GM19438 (cell line): ENCODE measurements around the gene MXRA7.
A peak's percentile ranks its signal among the peaks of the same experiment; 100 is the strongest.
"Not testable (repeated sequence)": the region's sequence is repeated elsewhere in the genome, so short reads cannot be mapped to it uniquely, and the experiment has no call there.

ENCODE experiments used
- ATAC-seq: cut with Tn5 transposase; IDR thresholded peaks from one replicate; pipeline ENCODE4 v1.9.1; 2021; ENCODE audit warnings: low read depth; ENCODE audit not compliant: unreplicated experiment

MXRA7 gene

DNA sequence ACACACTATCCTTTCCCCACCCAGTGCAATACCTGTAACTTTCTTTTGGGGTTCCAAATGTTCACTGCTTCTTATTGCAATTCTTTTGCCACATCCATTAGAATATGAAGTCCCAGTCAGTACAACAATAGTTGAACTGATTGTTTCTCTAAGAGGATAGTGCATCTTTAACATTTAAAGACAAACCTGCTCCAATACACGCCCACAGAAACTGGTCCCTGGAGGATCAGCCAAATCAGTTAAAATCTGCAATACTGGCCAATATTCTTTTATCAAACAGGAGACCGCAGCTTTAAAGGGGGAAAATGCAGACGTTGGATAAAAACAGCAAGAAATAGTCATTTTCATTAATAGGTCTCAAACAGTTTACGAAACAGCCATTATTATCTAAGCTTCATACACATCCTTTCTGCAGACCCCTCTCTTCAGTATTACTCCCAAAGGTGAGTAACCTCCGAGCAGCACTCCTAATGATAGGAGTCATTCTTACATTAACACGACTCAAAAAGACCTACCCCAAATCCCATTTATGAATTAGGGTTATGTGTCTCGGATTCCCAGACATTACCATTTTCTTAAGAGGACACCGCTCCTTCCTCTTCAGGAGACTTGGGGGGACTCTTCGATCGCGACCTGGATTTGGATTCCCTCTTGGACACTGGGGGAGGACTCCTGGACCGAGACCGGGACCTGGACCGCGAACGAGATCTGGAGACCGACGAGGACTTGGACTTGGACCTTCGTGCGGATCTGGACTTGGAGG is 25.0 kb upstream of the MXRA7 start:
- no peak for ATAC-seq

DNA sequence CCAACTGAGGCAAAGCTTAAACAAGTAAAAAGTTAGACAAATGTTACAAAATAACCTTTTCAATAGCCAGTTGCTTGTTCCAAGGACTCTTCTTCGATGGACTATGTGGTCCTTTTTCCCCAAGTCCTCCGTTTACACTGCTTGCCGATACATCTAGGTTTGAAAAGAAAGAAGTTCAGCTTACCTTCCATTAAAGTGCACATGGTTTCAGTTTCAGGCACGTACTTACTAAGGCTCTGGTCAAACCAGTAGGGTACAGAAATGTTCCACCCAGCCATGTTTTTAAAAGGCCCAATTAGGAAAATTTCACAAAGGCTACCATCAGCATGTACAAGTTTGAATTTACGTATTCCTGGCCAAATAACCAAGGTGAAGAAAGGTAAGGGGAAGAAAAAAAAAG is 24.2 kb upstream of the MXRA7 start:
- ATAC-seq: no peak

DNA sequence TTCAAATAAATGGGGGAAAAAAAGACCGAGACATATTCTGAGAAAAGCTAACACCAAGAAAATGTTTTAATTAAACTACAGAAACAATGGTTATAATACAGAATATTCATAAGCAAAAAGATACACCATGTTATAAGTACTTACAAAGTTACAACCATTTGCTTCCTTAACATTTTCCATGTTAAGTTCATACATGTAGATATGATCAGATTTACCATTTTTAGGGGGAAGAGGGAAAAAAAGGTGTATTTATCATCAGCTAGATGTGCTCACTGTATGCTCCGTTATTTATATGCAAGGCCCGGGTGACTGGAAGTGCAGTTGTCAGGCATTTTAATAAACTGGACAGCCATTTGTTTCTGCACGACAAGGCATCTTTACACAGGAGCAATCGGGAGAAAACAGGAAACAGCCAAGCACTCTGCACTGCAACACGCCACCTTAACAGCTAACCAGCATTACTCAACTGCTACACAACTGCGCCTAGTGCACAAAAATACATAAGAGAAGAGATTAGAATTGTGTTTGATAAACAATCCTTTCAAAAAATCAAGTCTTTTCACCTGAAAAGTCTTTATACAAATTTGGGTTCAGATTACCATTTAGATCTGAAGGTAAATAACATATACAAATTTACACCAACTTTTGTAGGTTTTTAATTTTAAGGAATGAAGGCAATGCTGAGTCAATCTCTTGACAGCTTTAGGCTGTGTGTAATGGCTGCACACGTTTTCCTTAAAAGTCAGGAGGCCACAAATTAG is 23.5 kb upstream of the MXRA7 start:
- ATAC-seq: no peak

DNA sequence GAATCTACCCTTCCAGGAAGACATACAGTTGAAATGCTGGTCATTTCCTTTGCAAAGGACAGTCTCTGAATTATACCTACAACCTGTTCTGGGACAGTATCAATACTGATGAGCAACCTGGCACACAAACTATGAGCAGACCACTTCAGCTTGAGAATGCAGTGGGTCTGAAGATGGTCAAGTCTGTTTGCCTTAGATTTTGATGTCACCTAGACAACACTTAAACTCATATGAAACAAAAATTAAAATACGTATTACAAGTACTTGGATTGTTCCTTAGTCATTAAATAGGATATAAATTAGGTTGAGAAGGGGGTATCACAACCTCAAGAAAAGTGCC is 22.8 kb upstream of the MXRA7 start:
- no peak for ATAC-seq

DNA sequence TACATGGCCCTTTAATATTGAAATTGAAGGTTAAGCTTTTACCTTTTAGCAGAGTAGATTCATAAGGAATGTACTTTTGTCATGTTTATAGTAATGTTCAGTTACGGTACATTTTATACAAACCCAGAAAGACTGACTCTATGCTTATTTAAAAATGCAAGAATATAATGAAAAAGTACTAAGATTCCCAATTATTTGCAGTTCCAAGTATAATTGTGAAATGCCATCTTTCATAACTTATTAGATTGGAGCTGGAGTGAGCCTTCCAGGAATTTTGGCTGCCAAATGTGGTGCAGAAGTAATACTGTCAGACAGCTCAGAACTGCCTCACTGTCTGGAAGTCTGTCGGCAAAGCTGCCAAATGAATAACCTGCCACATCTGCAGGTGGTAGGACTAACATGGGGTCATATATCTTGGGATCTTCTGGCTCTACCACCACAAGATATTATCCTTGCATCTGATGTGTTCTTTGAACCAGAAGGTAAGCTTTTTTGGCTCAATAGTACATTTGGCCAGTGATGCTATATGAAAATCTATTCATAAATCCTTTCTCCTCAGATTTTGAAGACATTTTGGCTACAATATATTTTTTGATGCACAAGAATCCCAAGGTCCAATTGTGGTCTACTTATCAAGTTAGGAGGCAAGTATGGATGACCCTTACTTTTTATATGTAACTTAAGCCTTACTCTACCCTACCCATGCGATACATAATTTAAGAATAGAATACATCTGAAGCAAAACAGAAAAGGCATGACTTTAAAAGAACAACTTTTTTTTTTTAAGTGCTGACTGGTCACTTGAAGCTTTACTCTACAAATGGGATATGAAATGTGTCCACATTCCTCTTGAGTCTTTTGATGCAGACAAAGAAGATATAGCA is 22.2 kb upstream of the MXRA7 start:
- no peak for ATAC-seq

DNA sequence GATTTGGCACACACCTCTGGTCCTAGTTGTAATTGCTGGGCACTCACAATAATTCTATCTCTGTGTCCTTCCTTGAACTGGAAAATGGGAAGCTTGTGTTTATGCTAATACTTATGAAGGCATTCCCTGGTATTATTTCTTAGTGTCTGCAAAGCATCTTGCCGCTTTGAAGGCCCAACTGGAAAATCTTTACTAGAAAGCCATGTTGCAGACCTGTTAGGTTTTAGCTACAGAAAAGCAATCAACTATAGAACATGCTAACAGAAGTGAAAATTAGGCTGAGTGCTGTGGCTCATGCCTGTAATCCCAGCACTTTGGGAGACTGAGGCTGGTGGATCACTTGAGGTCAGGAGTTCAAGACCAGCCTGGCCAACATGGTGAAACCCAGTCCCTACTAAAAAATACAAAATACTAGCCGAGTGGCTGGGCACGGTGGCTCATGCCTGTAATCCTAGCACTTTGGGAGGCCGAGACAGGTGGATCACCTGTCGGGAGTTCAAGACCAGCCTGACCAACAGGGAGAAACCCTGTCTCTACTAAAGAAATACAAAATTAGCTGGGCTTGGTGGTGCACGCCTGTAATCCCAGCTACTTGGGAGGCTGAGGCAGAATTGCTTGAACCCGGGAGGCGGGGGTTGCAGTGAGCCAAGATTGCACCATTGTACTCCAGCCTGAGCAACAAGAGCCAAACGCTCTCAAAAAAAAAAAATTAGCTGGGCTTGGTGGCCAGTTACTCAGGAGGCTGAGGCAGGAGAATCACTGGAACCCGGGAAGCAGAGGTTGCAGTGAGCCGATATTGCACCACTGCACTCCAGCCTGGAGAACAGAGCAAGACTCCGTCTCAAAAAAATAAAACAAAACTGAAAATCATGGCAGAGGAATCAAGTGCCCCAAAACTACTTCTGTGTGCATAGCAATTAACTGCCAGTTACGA is 21.3 kb upstream of the MXRA7 start:
- not testable (repeated sequence) for ATAC-seq

DNA sequence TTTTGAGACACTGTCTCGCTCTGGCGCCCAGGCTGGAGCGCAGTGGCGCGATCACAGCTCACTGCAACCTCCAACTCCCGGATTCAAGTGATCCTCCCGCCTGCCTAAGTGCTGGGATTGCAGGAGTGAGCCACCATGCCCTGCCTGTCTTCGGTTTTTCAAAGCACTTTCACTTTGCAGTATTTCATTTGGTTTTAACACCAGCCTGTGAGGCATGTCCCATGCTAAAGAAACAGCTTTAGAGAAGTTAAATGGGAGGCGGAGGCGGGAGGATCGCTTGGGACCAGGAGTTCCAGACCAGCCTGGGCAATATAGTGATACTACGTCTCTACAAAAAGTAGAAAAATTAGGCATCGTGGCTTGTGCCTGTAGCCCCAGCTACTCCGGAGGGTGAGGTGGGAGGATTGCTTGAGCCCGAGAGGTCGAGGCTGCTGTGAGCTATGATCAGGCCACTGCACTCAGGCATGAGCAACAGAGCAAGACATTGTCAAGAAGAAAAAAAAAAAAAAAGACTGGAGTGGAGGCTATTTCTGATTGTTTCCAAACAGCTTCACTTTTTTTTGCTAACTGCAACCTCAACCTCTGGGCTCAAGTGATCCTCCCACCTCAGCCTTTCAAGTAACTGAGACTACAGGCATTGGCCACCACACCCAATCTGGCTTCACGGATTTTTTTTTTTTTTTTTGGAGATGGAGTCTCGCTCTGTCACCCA is 17.1 kb upstream of the MXRA7 start:
- no peak for ATAC-seq

DNA sequence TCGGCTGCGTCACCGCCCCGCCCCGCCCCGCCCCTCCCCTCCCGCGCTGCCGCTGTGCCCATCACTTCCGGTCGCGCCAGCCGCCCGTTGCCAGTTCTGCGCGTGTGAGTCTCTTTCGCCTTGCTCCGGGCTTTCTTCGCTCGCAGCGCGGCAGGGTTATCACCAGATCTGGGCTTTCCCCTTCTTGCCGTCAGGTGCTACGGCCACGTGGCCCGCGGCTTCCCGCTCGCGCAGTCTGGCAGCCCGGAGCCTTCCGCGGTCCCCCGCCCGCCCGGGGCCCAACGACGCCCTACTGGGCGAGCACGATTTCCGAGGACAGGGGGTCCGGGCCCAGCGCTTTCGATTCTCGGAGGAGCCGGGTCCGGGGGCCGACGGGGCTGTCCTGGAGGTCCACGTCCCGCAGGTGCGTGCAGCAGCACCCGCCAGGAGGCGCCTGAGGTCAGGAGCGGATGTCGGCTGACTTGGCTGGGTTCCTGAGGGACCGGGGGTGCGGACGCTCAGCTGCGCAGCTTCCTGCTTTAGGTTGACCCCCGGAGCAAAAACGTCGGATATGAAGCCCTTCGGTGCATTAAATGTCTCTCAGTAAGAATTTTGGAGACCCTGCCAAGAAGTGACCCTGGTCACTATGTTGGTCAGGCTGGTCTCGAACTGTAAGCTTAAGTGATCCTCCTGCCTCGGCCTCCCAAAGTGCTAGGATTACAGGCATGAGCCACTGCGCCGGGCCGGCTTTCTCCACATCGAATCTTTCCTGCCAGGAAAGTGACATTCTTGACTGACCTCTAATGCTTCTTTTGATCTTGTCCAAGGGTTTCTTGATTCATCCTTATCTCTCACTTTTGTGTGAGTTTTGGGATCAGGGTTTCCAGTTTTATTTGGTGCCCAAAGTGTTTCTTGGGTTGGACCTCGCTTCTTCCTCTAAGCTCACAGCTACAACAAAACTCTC is 16.3 kb upstream of the MXRA7 start, which contains the start of gene METTL23:
Gene METTL23, plus strand, starts transcription at position 64 of the 943 bp plus-strand sequence. CDS start 2,872 bp downstream, outside the sequence.
- ATAC-seq: peak; percentile 38

DNA sequence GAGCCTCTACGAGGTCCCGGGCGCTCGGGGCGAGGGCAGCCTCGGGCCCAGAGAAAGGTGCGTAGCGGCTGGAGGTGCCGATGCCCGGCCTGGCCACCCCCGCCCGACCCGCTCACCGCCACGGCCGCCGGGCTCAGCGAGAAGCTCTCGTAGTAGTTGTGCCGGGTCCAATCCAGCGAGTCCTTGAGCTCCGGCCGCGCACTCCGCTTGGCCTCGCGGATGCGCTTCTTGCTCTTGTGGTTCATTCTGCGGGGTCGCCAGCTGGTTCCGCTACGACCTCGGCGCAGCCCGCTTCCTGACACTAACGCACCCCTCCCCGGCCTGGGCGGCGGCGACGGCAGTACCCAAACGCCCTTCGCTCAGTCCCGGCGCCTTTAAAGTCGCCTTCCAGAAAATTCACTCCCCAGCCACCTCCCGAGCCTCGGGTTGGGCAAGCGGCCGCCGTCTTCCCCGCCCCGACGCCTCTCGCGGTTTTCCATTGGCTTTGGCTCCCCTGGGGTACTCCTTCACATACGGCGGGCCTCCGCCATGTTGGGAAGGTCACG is 15.5 kb upstream of the MXRA7 start, which contains the start of gene JMJD6:
Gene JMJD6, minus strand, starts transcription at position 376 of the 545 bp plus-strand sequence. Its CDS starts 131 bp downstream, at position 245.
- peak; percentile 74 for ATAC-seq

DNA sequence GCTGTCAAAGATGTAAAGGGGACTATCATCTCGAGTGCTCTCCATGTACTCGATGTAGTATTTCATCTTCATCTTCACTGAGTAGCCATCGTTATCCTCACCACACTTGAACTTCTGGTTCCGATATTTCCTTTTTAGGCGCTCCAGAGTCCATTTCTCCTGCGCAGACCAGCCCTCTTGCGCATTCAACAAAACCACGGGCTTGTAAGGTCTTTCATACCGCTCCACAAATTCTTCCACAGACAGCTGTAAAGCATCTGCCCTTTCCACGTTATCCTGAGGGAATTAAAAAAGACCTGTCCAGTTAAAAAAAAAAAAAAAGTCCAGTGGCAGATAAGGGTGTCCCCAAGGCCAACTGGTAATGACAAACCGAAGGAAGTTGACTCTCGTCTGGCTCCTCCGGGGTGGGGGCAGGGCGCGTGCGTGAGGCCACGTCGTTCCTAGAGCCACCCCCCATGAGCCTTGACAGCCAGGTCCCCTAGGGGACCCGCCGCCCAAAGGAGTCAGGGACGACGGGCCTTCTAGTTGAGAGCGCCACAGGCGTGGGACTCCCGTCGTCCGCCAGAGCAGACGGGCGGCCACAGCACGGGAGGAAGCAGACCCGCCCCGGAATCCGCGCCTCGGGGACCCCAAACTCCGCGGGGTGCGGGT is 14.9 kb upstream of the MXRA7 start:
- ATAC-seq: no peak

DNA sequence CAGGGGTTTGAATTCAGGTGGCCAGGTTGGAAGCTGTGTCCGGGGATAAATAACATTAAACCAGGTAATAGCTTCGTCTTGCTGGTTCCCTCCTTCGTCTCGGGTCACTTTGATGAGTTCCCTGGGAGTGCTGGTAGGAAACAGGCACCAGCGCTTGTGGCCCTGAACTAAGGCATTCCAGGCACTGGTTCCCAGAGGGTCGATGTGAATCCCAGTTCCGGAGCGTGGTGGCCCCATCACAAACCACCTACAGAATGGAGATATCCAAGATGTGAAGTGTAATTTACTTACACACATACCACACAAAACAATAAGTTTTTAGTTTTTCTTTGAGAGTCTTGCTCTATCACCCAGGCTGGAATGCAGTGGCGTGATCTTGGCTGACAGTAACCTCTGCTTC is 13.0 kb upstream of the MXRA7 start:
- no peak for ATAC-seq

DNA sequence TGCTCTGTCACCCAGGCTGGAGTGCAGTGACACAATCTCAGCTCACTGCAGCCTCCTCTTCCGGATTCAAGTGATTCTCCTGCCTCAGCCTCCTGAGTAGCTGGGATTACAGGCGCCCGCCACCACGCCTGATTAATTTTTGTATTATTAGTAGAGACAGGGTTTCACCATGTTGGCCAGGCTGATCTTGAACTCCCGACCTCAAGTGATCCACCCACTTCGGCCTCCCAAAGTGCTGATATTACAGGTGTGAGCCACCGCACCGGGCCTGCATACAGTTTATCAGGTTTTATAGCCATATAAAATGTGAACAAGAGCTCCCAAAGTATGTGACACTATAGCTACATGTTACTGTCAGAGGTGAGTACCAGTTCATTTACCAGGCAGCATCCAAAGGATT is 12.2 kb upstream of the MXRA7 start:
- not testable (repeated sequence) for ATAC-seq

DNA sequence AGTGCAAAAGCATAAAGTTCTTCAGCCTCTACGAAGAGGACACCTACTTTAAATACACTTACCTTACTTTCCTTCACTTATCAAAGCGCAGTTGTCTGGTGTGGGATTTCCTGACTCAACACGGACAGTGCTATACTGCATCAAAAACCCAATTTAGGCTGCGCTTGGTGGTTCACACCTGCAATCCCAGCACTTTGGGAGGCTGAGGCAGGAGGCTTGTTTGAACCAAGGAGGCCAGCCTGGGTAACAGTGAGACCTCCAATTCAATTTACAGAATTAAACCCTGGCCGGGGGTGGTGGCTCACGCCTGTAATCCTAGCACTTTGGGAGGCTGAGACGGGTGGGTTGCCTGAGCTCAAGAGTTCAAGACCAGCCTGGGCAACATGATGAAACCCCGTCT is 11.5 kb upstream of the MXRA7 start:
- ATAC-seq: no peak

DNA sequence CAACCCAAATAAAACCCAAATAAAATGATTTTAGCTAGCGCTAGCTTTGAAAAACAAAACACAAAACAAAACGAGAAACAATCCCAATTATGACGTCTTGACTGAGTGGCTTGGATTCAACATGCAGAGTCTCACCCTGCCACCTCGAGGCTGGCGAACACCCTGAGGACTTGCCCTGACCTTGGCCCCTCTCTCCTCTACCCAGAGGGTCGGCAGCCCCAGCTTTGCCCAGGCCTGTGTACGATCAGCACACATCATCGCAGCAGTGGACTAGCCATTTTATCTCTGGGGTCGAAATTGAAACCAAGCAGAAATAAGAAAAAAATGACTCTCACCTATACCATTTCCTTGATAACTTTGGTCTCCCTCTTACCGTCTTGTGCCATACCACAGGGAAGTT is 10.7 kb upstream of the MXRA7 start:
- ATAC-seq: no peak

DNA sequence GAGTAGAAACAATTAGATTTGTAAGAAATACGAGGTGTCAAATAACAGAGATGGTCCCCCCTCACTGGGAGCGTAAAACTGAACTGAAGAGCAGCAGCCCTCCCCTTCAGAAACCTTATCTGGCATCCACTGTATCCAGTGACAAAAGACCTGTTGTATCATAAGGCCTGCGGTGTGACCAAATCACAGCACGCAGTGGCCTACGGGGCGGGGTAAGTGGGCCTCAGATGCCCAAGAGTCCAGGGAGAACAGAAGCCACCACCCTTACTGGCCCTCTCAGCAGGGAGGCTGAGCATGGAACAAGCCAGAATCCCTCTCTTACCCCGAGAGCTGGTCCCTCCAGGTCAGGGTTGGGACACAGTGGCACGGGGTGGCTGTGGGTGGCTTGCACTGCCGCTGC is 10.2 kb upstream of the MXRA7 start:
- ATAC-seq: no peak

DNA sequence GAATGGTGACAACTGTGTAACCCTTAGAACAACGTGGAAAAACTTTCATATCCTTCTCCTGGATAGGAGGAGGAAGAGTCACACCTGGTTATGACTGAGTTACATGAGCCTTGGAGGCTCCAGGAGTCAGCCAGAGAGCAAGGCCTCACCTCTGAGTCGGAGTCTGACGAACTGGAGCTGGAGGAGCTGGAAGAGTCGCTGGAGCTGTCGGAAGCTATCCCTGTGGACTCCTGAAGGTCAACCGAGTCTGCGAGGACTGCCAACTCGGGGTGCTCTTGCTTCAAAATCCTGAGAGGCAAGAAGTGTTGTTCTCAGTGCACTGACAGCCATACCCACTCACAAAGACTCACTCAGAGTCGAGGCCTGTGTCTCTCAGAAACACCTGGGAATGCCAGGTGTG is 9.4 kb upstream of the MXRA7 start:
- ATAC-seq: no peak

DNA sequence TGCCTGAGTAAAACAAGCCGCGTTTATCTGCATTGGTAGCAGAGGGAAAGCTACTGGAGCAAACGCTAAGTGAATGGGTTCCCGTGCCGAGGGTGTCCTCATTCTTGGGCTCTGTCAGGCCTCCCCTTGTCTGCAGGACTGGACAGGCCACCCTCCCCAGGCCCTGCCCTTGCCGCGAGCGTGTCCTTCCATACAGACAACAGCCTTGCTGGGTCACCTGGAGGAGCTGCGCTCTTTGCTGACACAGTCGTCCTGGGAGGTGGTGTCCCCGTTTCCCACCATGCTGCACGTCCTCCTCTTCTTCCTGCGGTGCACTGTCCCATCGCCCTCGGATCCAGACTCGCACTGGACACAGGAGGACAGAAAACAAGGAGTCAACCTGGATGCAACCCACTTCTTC is 7.8 kb upstream of the MXRA7 start:
- no peak for ATAC-seq
